Breast epithelium (tissue), 3 donors: Measurements from ENCODE around the gene RHEB.

ENCODE experiments used
- CTCF ChIP-seq, 3 donors: fragments of 450-650 bp; IDR thresholded peaks; one replicate each; pipeline ENCODE4 v1.5.1; 2016 to 2017; ENCODE audit warnings: antibody characterized with exemption in 3 of 3, mild to moderate bottlenecking in 3 of 3, moderate library complexity in 3 of 3
- POLR2A ChIP-seq: fragments of 450-650 bp; IDR thresholded peaks from one replicate; pipeline ENCODE4 v1.6.1; 2016; ENCODE audit warnings: antibody characterized with exemption, mild to moderate bottlenecking, moderate library complexity
- POLR2AphosphoS5 ChIP-seq, 3 donors: sonication (generic); formaldehyde crosslinking; IDR thresholded peaks; one replicate each; pipeline ENCODE4 v1.6.1; 2017; ENCODE audit warnings: antibody characterized with exemption in 3 of 3

- TF ChIP-seq CTCF (IDR thresholded peaks at IDR 0.05) (no peak), POLR2A (no peak), POLR2AphosphoS5 (IDR thresholded peaks at IDR 0.05) (no peak)
Observed at GRCh38 chr7:151490456-151491105, 29.1 kb downstream of the RHEB start.
